CD4-positive, alpha-beta memory T cell (primary cell): Measurements from ENCODE around the gene DNAJB6. TPM values are rescaled to one million over a fixed set of nuclear protein-coding genes. Genes with fewer than 3 reads are reported as not detected.

Experiments
- CTCF ChIA-PET: fragments of 350-600 bp; sonication (Branson Sonifier 250); formaldehyde crosslinking; loops from one replicate; lab custom pipeline; 2021; ENCODE audit warnings: inconsistent platforms; ENCODE audit not compliant: partially characterized antibody; lab: Charles Lee
- POLR2A ChIA-PET: fragments of 350-600 bp; sonication (Branson Sonifier 250); formaldehyde crosslinking; loops from one replicate; lab custom pipeline; 2021; ENCODE audit not compliant: partially characterized antibody; lab: Charles Lee
- DNase-seq, 5 donors: peaks; one replicate each; pipeline versions ENCODE4 v3.0.0 to v3.0.0-alpha.2; 2020 to 2022; ENCODE audit warnings: mixed read lengths in 1 of 5
- H3K27ac ChIP-seq: one replicate; pipeline ENCODE4 v1.7.0; 2013; ENCODE audit warnings: low read depth, low read length
- H3K27me3 ChIP-seq: 2 replicates; pipeline ENCODE4 v1.7.0; 2013; ENCODE audit warnings: mild to moderate bottlenecking, low read length, moderate library complexity; ENCODE audit not compliant: insufficient read depth
- H3K36me3 ChIP-seq: 2 replicates; pipeline ENCODE4 v1.7.0; 2013; ENCODE audit warnings: mild to moderate bottlenecking, low read length, moderate library complexity; ENCODE audit not compliant: insufficient read depth
- H3K4me1 ChIP-seq: 2 replicates; pipeline ENCODE4 v1.7.0; 2013; ENCODE audit warnings: mild to moderate bottlenecking, low read length, moderate library complexity; ENCODE audit not compliant: insufficient read depth
- H3K4me3 ChIP-seq, 2 donors: one replicate each; pipeline ENCODE4 v1.7.0; 2013; ENCODE audit warnings: low read length in 2 of 2, mild to moderate bottlenecking in 1 of 2
- H3K9me3 ChIP-seq, 2 donors: one replicate each; pipeline ENCODE4 v1.7.0; 2013; ENCODE audit warnings: low read length in 2 of 2, control low read depth in 1 of 2; ENCODE audit not compliant: control insufficient read depth in 1 of 2
- H3K27ac Mint-ChIP-seq, 7 donors: one replicate each; pipeline ENCODE4 v1.8.0; 2020 to 2021; ENCODE audit warnings: mixed read lengths in 7 of 7, mild to moderate bottlenecking in 6 of 7, inconsistent platforms in 3 of 7, moderate library complexity in 3 of 7
- H3K27me3 Mint-ChIP-seq, 2 donors: one replicate each; pipeline ENCODE4 v1.8.0; 2020 to 2021; ENCODE audit warnings: mixed read lengths in 2 of 2
- H3K36me3 Mint-ChIP-seq, 2 donors: one replicate each; pipeline ENCODE4 v1.8.0; 2020 to 2021; ENCODE audit warnings: mixed read lengths in 2 of 2, inconsistent platforms in 1 of 2, mild to moderate bottlenecking in 1 of 2
- H3K4me1 Mint-ChIP-seq, 4 donors: one replicate each; pipeline ENCODE4 v1.8.0; 2020 to 2021; ENCODE audit warnings: mixed read lengths in 4 of 4, mild to moderate bottlenecking in 1 of 4
- H3K4me3 Mint-ChIP-seq, 8 donors: one replicate each; pipeline ENCODE4 v1.8.0; 2020 to 2021; ENCODE audit warnings: mixed read lengths in 8 of 8, mild to moderate bottlenecking in 7 of 8, moderate library complexity in 6 of 8, inconsistent platforms in 3 of 8
- H3K9me3 Mint-ChIP-seq, 8 donors: one replicate each; pipeline ENCODE4 v1.8.0; 2020 to 2021; ENCODE audit warnings: mixed read lengths in 8 of 8, mild to moderate bottlenecking in 5 of 8, inconsistent platforms in 3 of 8, moderate library complexity in 1 of 8
- intact Hi-C: fragments of 100-400 bp; cut with micrococcal nuclease; formaldehyde crosslinking; loops from one replicate; pipeline ENCODE4 v1.15.1; 2023
- polyA plus RNA-seq, 2 donors: library from polyadenylated mRNA; unstranded; fragments of 300-500 nt; fragmentation: Illumina TruSeq; gene quantifications; one replicate each; pipeline ENCODE4 v1.2.3, GENCODE V29; 2021
- total RNA-seq, 2 experiments: library from RNA; stranded (reverse); gene quantifications; one replicate each; pipeline ENCODE4 v1.2.3, GENCODE V29; 2021

The DNAJB6 gene
- total and polyA plus RNA-seq, 4 experiments from 2014 or later, result 85.6 to 169 (median 103) TPM

DNA sequence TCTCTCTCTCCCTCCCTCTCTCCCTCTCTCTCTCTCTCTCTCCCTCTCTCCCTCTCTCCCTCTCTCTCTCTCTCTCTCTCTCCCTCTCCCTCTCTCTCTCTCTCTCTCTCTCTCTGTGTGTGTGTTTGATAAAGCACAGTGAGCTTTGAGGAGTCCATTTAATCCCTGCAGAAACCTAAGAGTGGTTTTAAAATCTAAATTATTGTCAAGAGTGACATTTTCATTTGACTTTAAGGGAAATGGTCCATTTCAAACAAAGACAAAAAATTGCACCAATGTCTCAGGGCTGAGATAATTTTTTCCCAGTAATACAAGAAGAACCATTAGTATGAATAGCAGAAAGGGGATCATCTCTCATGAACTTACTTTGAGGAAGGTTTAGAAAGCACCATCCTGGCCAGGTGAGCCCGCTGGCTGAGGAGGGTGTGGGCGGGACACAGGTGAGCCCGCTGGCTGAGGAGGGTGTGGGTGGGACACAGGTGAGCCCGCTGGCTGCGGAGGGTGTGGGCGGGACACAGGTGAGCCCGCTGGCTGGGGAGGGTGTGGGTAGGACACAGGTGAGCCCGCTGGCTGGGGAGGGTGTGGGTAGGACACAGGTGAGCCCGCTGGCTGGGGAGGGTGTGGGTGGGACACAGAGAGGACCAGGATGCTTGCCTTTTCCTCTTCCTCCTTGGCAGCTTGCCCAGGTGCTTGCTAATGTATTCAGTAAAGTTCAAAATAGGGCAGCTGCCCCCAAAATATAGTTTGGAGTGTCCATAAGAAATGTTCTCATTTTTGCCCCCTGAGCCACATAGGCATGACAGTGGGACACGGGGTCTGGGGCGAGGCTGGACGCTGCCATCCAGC, 125.0 kb downstream of the DNAJB6 start:
- no peaks in the 10 kb centered on the region for H3K9me3 ChIP-seq
- H3K27ac ChIP-seq, result no peak overlapping the region
- intact Hi-C loops, result no loop called here
- no peaks in the 10 kb centered on the region for H3K4me1 ChIP-seq
- no peak for DNase-seq
- peaks cover 8 to 14% (median 10%) of the 10 kb centered on the region in 4 donors for H3K4me1 Mint-ChIP-seq
- H3K36me3 ChIP-seq, result no peaks in the 10 kb centered on the region
- H3K4me3 ChIP-seq, result no peak overlapping the region
- CTCF ChIA-PET, result no interaction called here
- POLR2A ChIA-PET, result interaction anchor here (1.6 kb wide), 1 partner anchor 10 kb away, joined by 10 read pairs; no protein-coding TSS in a partner anchor
- H3K27me3 ChIP-seq, result no peaks in the 10 kb centered on the region
- no peak overlapping the region for H3K4me3 Mint-ChIP-seq
- peaks cover 0 to 2% (median 0%) of the 10 kb centered on the region in 8 donors for H3K9me3 Mint-ChIP-seq
- H3K36me3 Mint-ChIP-seq, result no peaks in the 10 kb centered on the region
- no peak overlapping the region for H3K27ac Mint-ChIP-seq
- peaks cover 0 to under 1% of the 10 kb centered on the region in 2 donors for H3K27me3 Mint-ChIP-seq

DNA sequence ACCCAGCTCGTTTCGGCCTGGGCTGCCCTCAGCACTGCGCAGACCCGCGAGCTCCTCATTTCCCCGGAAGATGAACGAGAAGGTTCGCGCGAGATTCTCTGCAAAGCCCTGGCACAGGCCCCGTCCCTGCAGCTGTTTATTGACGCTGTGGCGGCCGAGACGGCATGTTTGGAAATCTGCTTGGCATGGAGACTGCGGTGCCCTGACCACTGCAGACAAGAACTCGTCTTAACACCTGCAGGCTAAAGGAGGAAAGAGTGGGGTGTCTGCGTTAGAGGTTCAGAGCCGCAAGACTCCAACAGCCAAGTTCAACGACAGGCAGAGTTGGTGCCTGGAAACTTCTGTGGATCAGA, 125.6 kb downstream of the DNAJB6 start:
- H3K27me3 Mint-ChIP-seq, result no peaks in the 10 kb centered on the region
- intact Hi-C loops, result no loop called here
- no peaks in the 10 kb centered on the region for H3K36me3 Mint-ChIP-seq
- H3K9me3 ChIP-seq, result no peaks in the 10 kb centered on the region
- no peak overlapping the region for H3K4me3 ChIP-seq
- H3K9me3 Mint-ChIP-seq, result peaks cover 0 to 2% (median 0%) of the 10 kb centered on the region in 8 donors
- no peaks in the 10 kb centered on the region for H3K27me3 ChIP-seq
- peak overlapping the region in 2 of 7 donors; percentile 48 to 49 for H3K27ac Mint-ChIP-seq
- H3K4me1 ChIP-seq, result no peaks in the 10 kb centered on the region
- CTCF ChIA-PET, result no interaction called here
- H3K4me1 Mint-ChIP-seq, result peaks cover 8 to 14% (median 10%) of the 10 kb centered on the region in 4 donors
- H3K27ac ChIP-seq, result no peak overlapping the region
- no peaks in the 10 kb centered on the region for H3K36me3 ChIP-seq
- DNase-seq, result no peak
- peak overlapping the region in 2 of 8 donors; percentile 7 to 49 for H3K4me3 Mint-ChIP-seq
- POLR2A ChIA-PET, result interaction anchor here (1.6 kb wide), 1 partner anchor 9 kb away, joined by 10 read pairs; no protein-coding TSS in a partner anchor

- DNase-seq, result no peak
- CTCF ChIA-PET, result no interaction called here
- POLR2A ChIA-PET, result interaction anchor here (1.6 kb wide), 1 partner anchor 9 kb away, joined by 10 read pairs; no protein-coding TSS in a partner anchor
Measured at GRCh38 chr7:157462840-157463239, 126.0 kb downstream of the DNAJB6 start.

DNA sequence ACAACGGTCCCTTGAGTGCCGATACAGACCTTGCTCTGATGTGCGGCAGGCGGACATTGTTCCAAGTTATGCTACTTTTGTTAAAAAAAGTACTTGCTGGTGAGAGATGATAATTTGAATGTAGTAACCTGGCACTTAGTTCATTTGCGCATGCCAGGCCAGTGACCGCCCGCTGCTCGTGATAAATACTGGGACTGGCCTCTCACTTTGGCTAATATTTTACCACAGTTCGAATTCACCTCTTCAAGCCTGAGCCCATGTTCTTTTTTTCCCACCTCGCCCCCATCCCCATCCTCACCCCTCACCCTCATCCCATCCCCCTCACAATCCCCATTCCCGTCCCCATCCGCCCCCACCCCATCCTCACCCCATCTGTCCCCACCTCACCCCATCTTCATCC, 126.4 kb downstream of the DNAJB6 start:
- H3K27ac ChIP-seq, result no peak overlapping the region
- H3K27me3 ChIP-seq, result no peaks in the 10 kb centered on the region
- H3K36me3 ChIP-seq, result no peaks in the 10 kb centered on the region
- Mint-ChIP-seq H3K27ac (no peak overlapping the region), H3K9me3 (peaks cover 0 to 2% (median 0%) of the 10 kb centered on the region in 8 donors), H3K27me3 (no peaks in the 10 kb centered on the region), H3K36me3 (no peaks in the 10 kb centered on the region), H3K4me1 (peaks cover 8 to 14% (median 10%) of the 10 kb centered on the region in 4 donors), H3K4me3 (no peak overlapping the region)
- no peak for DNase-seq
- H3K9me3 ChIP-seq, result no peaks in the 10 kb centered on the region
- CTCF ChIA-PET, result no interaction called here
- POLR2A ChIA-PET, result interaction anchor here (1.6 kb wide), 1 partner anchor 8 kb away, joined by 10 read pairs; no protein-coding TSS in a partner anchor
- no peaks in the 10 kb centered on the region for H3K4me1 ChIP-seq
- no peak overlapping the region for H3K4me3 ChIP-seq
- intact Hi-C loops, result no loop called here

More at GRCh38 chr7:157462840-157463239, 126.0 kb downstream of the DNAJB6 start:
- no peaks in the 10 kb centered on the region for H3K27me3 Mint-ChIP-seq
- H3K4me3 Mint-ChIP-seq, result peak overlapping the region in 2 of 8 donors; percentile 7 to 49
- H3K4me3 ChIP-seq, result no peak overlapping the region
- no peak overlapping the region for H3K27ac ChIP-seq
- H3K27me3 ChIP-seq, result no peaks in the 10 kb centered on the region
- intact Hi-C loops, result no loop called here
- H3K4me1 Mint-ChIP-seq, result peaks cover 8 to 14% (median 10%) of the 10 kb centered on the region in 4 donors
- H3K4me1 ChIP-seq, result no peaks in the 10 kb centered on the region
- H3K9me3 ChIP-seq, result no peaks in the 10 kb centered on the region
- H3K36me3 Mint-ChIP-seq, result no peaks in the 10 kb centered on the region
- H3K36me3 ChIP-seq, result no peaks in the 10 kb centered on the region
- peak overlapping the region in 4 of 7 donors; percentile 48 to 75 (median 53) for H3K27ac Mint-ChIP-seq
- peaks cover 0 to 2% (median 0%) of the 10 kb centered on the region in 8 donors for H3K9me3 Mint-ChIP-seq

DNA sequence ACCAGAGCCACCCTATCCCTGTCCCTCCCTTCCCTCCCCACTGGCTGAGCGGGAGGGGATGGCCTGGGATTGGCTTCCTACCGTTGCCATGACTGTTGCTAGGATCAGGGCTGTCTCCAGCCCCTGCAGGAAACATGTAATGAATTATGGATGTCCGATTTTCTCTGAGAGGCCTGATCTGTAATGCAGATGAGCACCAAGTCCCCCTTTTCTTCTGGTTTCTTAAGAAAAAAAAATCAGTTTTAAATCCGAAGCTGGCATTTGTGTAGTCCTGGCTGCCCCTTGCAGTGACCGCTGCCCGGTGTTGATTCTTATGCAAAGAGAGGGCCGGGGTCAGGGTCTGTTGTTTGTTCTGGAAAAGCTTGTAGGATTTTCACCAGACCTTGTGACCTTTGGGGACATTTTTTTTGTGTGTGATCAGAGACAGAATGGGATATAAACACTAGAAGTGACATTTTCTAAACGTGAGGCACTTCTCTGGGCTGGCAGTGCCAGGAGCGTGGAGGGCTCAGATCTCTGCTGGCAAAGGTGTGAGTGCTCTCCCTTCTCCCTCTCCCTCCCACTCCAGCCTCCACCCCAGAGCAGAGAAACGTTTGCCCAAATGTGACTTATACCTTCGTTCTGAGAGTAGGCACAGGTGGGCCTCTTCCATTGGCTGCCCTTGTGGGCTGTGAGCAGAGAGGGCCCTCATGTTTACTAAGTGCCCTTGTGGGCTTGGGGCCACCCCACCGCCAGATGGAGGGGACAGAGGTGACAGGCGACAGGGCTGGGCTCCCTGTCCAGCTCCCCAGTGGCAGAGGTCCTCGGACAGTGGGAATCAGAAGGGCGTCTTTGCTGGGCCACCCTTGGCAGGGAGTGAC, 127.5 kb downstream of the DNAJB6 start:
- no peak for DNase-seq
- Mint-ChIP-seq H3K36me3 (no peaks in the 10 kb centered on the region), H3K27ac (peak overlapping the region in 3 of 7 donors; percentile 8 to 73 (median 48)), H3K27me3 (no peaks in the 10 kb centered on the region), H3K4me1 (peaks cover 8 to 14% (median 10%) of the 10 kb centered on the region in 4 donors), H3K9me3 (peaks cover 0 to 4% (median 0%) of the 10 kb centered on the region in 8 donors), H3K4me3 (no peak overlapping the region)
- CTCF ChIA-PET, result no interaction called here
- Histone ChIP-seq H3K4me3 (no peak overlapping the region), H3K9me3 (no peaks in the 10 kb centered on the region), H3K36me3 (no peaks in the 10 kb centered on the region), H3K27ac (no peak overlapping the region), H3K4me1 (no peaks in the 10 kb centered on the region), H3K27me3 (no peaks in the 10 kb centered on the region)
- intact Hi-C loops, result no loop called here
- POLR2A ChIA-PET, result interaction anchor here (1.3 kb wide), 1 partner anchor 14 kb away, joined by 4 read pairs; no protein-coding TSS in a partner anchor

GRCh38 chr7:157464971-157465886, 128.4 kb downstream of the DNAJB6 start:
- intact Hi-C loops, result no loop called here

More at GRCh38 chr7:157464971-157465886, 128.4 kb downstream of the DNAJB6 start:
- Mint-ChIP-seq H3K27ac (no peak overlapping the region), H3K9me3 (peaks cover 0 to 4% (median 0%) of the 10 kb centered on the region in 8 donors), H3K36me3 (no peaks in the 10 kb centered on the region), H3K27me3 (no peaks in the 10 kb centered on the region), H3K4me3 (no peak overlapping the region), H3K4me1 (peaks cover 8 to 14% (median 10%) of the 10 kb centered on the region in 4 donors)
- Histone ChIP-seq H3K27ac (no peak overlapping the region), H3K4me3 (no peak overlapping the region), H3K9me3 (no peaks in the 10 kb centered on the region), H3K4me1 (no peaks in the 10 kb centered on the region), H3K27me3 (no peaks in the 10 kb centered on the region), H3K36me3 (no peaks in the 10 kb centered on the region)
- CTCF ChIA-PET, result no interaction called here
- POLR2A ChIA-PET, result interaction anchor here (1.3 kb wide), 1 partner anchor 13 kb away, joined by 4 read pairs; no protein-coding TSS in a partner anchor
- DNase-seq, result no peak
